DOHH2 (cell line): ENCODE results near the gene SMDT1.

Experiments
- EZH2phosphoT487 ChIP-seq: fragments of 200-600 bp; sonication (generic); IDR thresholded peaks from 2 replicates; pipeline ENCODE4 v1.6.1; 2017; ENCODE audit warnings: borderline replicate concordance, mild to moderate bottlenecking, antibody characterized with exemption, low read length, moderate library complexity, mixed read lengths
- TF ChIP-seq, protein P1 (sequence below): fragments of 200-600 bp; sonication (generic); IDR thresholded peaks from one replicate; pipeline ENCODE4 v1.5.1; 2014; ENCODE audit warnings: antibody characterized with exemption, mild to moderate bottlenecking, low read depth, low read length; ENCODE audit not compliant: poor library complexity, severe bottlenecking

- no peak for TF ChIP-seq EZH2phosphoT487
- TF ChIP-seq, protein P1, sequence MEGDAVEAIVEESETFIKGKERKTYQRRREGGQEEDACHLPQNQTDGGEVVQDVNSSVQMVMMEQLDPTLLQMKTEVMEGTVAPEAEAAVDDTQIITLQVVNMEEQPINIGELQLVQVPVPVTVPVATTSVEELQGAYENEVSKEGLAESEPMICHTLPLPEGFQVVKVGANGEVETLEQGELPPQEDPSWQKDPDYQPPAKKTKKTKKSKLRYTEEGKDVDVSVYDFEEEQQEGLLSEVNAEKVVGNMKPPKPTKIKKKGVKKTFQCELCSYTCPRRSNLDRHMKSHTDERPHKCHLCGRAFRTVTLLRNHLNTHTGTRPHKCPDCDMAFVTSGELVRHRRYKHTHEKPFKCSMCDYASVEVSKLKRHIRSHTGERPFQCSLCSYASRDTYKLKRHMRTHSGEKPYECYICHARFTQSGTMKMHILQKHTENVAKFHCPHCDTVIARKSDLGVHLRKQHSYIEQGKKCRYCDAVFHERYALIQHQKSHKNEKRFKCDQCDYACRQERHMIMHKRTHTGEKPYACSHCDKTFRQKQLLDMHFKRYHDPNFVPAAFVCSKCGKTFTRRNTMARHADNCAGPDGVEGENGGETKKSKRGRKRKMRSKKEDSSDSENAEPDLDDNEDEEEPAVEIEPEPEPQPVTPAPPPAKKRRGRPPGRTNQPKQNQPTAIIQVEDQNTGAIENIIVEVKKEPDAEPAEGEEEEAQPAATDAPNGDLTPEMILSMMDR: no peak
Observed at GRCh38 chr22:42083119-42083518, 3.6 kb downstream of the SMDT1 start.
